Osteocyte (in vitro differentiated cells): ENCODE data around the gene FEM1C. TPM values are rescaled to one million over a fixed set of nuclear protein-coding genes. Genes with fewer than 3 reads are reported as not detected.
"Not testable (repeated sequence)": the region's sequence is repeated elsewhere in the genome, so short reads cannot be mapped to it uniquely, and the experiment has no call there.

Experiments used
- DNase-seq: peaks from one replicate; pipeline ENCODE4 v3.0.0; 2021; ENCODE audit warnings: mixed read lengths; ENCODE audit not compliant: unreplicated experiment; ENCODE audit errors: extremely low spot score
- H3K27ac Mint-ChIP-seq: one replicate; pipeline ENCODE4 v1.8.0; 2021; ENCODE audit warnings: mild to moderate bottlenecking, mixed read lengths; ENCODE audit not compliant: unreplicated experiment
- H3K27me3 Mint-ChIP-seq: one replicate; pipeline ENCODE4 v1.8.0; 2021; ENCODE audit warnings: mixed read lengths; ENCODE audit not compliant: unreplicated experiment
- H3K36me3 Mint-ChIP-seq: one replicate; pipeline ENCODE4 v1.8.0; 2021; ENCODE audit warnings: mixed read lengths; ENCODE audit not compliant: unreplicated experiment
- H3K4me1 Mint-ChIP-seq: one replicate; pipeline ENCODE4 v1.8.0; 2021; ENCODE audit warnings: mixed read lengths; ENCODE audit not compliant: unreplicated experiment
- H3K4me3 Mint-ChIP-seq: one replicate; pipeline ENCODE4 v1.8.0; 2021; ENCODE audit warnings: mild to moderate bottlenecking, moderate library complexity, mixed read lengths; ENCODE audit not compliant: unreplicated experiment
- H3K9me3 Mint-ChIP-seq: one replicate; pipeline ENCODE4 v1.8.0; 2021; ENCODE audit warnings: mixed read lengths; ENCODE audit not compliant: unreplicated experiment
- CTCF ChIP-seq: fragments of 200-600 bp; sonication (generic); IDR thresholded peaks from 2 replicates; pipeline ENCODE4 v1.5.0; 2021; ENCODE audit warnings: antibody characterized with exemption, mild to moderate bottlenecking, moderate library complexity
- total RNA-seq: library from RNA; stranded (reverse); gene quantifications from 2 replicates; pipeline ENCODE4 v1.2.1, GENCODE V29; 2021

Gene FEM1C
- total RNA-seq, 1 donor from 2014 or later, result 12.8 TPM

DNA sequence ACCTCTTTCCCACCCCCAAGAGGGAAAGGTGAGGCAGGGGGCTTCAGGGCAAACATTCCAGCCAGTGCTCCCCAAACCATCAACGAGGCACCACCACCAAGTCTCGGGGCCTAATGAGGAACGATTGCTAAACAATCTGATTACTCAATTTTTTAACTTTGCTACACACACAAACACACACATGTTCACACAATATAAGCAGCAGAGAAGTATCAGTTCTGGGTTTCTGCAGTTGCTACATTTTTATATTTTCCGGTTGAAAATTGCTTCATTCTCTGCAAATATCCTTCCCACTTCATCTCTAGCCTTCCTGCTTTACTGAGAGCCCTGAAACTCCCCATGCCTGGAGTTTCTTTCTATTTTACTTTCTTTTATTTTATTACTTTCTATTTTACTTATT is 60.2 kb downstream of the FEM1C start:
- peaks cover 68% of the 10 kb centered on the region for H3K27me3 Mint-ChIP-seq
- H3K4me1 Mint-ChIP-seq, result no peaks in the 10 kb centered on the region
- no peaks in the 10 kb centered on the region for H3K9me3 Mint-ChIP-seq
- H3K4me3 Mint-ChIP-seq, result no peak overlapping the region
- DNase-seq, result no peak
- no peaks in the 10 kb centered on the region for H3K36me3 Mint-ChIP-seq
- TF ChIP-seq CTCF, result no peak
- no peak overlapping the region for H3K27ac Mint-ChIP-seq

DNA sequence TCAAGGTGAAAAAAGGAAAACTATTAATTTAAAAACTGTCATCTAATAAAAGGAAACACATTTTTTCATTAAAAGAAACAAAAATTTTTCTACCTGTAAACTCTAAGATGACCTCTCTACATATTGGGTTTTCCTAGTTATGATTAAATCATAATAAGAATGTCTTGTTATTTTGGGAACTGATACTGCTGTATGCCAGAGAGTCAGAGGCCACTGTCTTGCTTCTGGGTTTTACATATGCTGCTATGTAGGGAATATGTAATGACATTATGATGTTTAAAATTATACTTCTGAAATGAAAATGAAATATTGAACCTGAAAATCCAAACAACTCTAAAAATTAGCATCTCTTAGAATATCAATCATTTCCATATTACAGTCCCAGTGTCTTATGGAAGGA is 63.7 kb downstream of the FEM1C start:
- Mint-ChIP-seq H3K27me3 (peaks cover 68% of the 10 kb centered on the region), H3K9me3 (no peaks in the 10 kb centered on the region), H3K4me3 (no peak overlapping the region), H3K36me3 (no peaks in the 10 kb centered on the region), H3K27ac (no peak overlapping the region), H3K4me1 (no peaks in the 10 kb centered on the region)
- DNase-seq, result no peak
- no peak for TF ChIP-seq CTCF

DNA sequence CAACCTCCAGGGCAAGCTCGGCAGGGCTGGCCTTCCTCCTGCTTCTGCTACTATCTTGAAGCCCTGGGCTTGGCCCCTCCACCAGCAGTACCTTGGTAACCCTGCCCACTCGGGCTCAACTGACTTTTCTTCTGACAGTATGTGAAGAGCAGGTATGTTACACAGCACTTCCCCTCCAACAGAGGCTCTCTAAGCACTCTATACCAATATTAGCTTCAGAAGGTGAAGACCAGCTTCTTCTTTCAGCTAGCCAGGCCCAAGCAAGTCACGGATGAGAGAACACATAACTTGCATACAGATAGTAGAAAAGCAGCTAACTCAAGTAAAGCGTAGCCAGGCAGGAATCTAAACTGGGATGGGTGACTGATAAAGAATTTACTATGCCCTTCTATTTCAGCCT is 64.3 kb downstream of the FEM1C start:
- Mint-ChIP-seq H3K36me3 (no peaks in the 10 kb centered on the region), H3K27me3 (peaks cover 70% of the 10 kb centered on the region), H3K27ac (no peak overlapping the region), H3K4me1 (no peaks in the 10 kb centered on the region), H3K4me3 (no peak overlapping the region), H3K9me3 (no peaks in the 10 kb centered on the region)
- no peak for TF ChIP-seq CTCF
- no peak for DNase-seq

- not testable (repeated sequence) for H3K36me3 Mint-ChIP-seq, H3K9me3 Mint-ChIP-seq, H3K27ac Mint-ChIP-seq, DNase-seq, H3K4me1 Mint-ChIP-seq, H3K4me3 Mint-ChIP-seq
- peaks cover 61% of the 10 kb centered on the region for H3K27me3 Mint-ChIP-seq
Observed at GRCh38 chr5:115479166-115479873, 65.3 kb downstream of the FEM1C start.

DNA sequence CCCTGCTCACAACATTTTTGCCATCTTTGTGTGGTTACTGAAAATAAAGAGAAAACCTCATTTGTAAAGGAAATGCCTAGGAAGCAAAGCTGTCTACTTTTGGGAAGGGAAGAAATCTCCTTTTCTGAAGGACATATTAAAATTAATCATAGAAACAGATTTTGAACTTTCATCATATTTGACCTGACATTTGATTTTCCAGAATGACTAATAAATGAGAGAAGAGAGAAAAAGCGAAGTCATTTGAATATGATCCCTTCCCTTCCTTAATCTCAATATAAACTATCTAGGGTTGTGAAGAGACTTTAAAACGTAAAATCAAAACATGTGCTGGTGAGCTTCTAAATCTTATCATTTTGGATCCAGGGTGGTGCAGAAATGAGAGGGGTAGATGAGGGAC is 66.3 kb downstream of the FEM1C start:
- Mint-ChIP-seq H3K4me1 (no peaks in the 10 kb centered on the region), H3K4me3 (no peak overlapping the region), H3K36me3 (no peaks in the 10 kb centered on the region), H3K27ac (no peak overlapping the region), H3K9me3 (no peaks in the 10 kb centered on the region), H3K27me3 (peaks cover 58% of the 10 kb centered on the region)
- no peak for TF ChIP-seq CTCF
- DNase-seq, result no peak
